Amygdala (tissue), 56 donors: ENCODE data around the gene ARPIN.

Experiments used
- DNase-seq, 56 donors: peaks; one replicate each; lab custom pipeline; 2025; lab: John Stamatoyannopoulos, UW

Gene ARPIN

GRCh38 chr15:89851673-89852341 lies 60.9 kb downstream of the ARPIN start:
- DNase-seq, result no peak

GRCh38 chr15:89848970-89849292 lies 63.8 kb downstream of the ARPIN start:
- DNase-seq, result no peak

- DNase-seq, result no peak
Observed at GRCh38 chr15:89847101-89847500, 65.7 kb downstream of the ARPIN start.

- DNase-seq, result no peak
Observed at GRCh38 chr15:89845305-89845893, 67.4 kb downstream of the ARPIN start.
